GM19324 (cell line): ENCODE results near the gene RPS10.
"Not testable (repeated sequence)": the region's sequence is repeated elsewhere in the genome, so short reads cannot be mapped to it uniquely, and the experiment has no call there.

ENCODE experiments used
- ATAC-seq: cut with Tn5 transposase; IDR thresholded peaks from one replicate; pipeline ENCODE4 v1.9.1; 2021; ENCODE audit warnings: mild to moderate bottlenecking, moderate library complexity; ENCODE audit not compliant: unreplicated experiment, low FRiP score

RPS10 gene

DNA sequence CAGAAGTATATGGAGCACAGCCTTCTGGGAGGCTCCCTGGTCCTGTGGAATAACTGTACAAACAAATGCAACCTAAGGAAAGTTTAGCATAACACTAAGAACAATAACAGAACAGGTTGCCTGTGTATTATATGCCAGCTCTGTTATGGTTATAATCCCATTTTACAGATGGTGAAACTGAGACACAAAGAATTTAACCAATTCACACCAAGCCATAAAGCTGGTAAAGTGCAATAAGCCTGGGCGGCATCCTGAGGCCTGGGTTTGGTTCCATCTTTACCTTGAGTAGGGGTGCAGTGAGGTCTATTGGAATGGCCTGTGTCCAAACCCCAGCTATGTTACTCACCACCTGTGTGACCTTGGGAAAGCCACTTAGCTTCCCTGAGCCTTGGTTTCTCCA lies 25.3 kb upstream of the RPS10 start:
- ATAC-seq: no peak

DNA sequence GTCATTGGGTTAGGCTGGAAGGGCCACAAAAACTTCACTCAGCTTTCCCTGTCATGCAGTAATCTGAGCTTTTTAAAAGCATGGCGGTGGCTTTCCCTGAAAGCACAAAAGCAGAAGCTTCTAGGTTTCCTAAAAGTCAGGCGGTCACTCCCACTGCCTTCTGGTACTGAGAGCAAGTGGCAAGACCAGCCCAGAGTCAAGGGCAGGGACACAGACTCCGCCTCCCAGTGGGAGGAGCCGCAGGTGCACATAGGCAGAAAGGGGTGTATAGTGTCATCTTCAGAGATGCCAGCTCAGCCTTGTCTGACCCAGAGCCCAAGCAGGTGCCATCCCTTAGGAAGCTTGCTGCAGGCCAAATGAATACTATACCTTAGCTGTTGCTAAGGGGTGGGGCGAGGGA lies 22.0 kb upstream of the RPS10 start:
- ATAC-seq: no peak

DNA sequence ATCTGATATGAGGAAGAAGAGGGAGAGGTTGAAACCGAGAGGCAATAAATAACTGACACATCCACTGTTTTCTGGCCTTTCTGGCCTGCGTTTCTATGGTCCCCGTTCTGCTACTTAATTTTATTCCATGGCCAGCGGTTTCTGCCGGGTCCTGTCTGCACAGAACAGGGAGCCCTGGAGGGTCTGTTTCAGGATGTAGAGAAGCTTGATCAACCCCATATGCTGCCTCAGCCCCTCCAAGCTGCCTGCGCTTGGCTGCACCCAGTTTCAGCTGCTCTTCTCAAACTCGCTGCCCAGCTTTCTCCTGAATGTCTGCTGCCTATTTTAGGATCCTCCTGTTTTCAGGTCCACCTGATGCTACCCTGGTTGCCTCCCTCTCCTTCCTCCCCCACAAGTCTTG lies 21.5 kb upstream of the RPS10 start:
- ATAC-seq: no peak

DNA sequence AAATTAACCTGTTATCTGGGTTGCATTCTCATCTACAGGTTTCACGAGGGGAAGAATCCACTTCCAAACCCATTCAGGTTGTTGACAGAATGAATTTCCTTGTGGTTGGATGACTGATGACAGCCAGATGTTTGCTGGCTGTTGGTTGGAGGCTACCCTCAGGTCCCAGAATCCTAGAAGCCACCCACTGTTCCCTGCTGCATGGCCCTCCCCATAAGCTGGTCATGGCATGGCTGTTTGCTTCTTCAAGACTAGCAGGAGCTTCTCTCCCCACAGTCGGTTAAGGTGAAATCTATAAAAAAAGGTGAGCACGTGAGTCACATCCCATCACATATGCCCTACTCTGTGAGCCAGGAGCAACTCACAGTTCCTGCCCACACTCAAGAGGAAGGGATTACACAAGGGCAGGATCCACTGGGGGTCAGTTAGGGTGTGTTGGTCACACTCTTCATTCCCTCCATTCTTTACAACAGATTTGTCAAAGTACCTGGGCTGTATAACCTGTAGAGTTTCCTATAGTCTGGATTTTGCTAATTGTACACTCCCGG lies 19.5 kb upstream of the RPS10 start:
- ATAC-seq: no peak

DNA sequence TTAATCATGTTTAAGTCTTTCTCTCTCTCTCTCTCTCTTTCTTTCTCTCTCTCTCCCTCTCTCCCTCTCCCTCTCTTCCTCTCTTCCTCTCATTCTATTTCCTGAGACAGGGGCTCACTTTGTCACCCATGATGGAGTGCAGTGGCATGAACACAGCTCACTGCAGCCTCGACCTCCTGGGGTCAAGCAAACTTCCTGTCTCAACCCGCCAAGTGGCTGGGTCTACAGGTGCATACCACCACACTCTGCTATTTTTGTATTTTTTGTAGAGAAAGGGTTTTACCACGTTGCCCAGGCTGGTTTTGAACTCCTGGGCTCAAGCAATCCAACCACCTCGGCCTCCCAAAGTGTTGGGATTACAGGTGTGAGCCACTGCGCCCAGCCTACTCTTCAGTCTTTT lies 15.7 kb upstream of the RPS10 start:
- ATAC-seq: no peak

DNA sequence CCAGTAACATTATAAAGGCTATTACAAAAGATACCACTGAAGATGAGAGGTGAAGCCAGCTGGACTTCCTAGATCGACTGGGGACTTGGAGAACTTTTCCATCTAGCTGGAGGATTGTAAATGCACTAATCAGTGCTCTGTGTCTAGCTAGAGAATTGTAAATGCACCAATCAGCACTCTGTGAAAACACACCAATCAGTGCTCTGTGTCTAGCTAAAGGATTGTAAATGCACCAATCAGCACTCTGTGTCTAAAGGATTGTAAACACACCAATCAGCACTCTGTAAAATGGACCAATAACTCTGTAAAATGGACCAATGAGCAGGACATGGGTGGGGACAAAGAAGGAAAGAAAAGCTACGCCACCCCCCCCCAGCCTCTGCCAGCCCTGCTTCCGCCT lies 13.6 kb upstream of the RPS10 start:
- ATAC-seq: no peak

DNA sequence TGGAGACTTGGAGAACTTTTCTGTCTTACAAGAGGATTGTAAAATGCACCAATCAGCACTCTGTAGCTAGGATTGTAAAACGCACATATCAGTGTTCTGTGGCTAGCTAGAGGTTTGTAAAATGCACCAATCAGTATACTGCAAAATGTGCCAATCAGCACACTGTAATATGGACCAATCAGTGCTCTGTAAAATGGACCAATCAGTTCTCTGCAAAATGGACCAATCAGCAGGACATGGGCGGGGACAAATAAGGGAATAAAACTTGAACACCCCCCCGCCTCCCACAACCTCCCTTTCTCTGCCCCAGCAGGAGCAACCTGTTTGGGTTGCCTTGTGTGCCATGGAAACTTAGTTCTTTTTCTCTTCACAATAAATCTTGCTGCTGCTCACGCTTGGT lies 12.8 kb upstream of the RPS10 start:
- ATAC-seq: no peak

DNA sequence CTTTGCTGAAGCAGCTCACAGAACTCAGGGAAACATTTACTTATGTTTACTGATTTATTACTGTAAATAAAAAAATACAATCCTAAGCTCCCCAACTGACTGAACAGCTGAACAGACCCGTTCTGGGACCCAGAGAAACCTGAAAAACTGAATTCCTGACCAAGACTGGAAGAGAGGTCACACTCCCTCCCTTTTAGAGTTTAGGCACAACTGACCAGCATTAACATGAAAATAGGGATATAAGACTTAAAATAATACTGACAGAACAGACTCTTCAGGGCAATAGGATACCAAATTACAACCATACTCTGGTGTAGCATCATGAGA lies 11.7 kb upstream of the RPS10 start:
- no peak for ATAC-seq

DNA sequence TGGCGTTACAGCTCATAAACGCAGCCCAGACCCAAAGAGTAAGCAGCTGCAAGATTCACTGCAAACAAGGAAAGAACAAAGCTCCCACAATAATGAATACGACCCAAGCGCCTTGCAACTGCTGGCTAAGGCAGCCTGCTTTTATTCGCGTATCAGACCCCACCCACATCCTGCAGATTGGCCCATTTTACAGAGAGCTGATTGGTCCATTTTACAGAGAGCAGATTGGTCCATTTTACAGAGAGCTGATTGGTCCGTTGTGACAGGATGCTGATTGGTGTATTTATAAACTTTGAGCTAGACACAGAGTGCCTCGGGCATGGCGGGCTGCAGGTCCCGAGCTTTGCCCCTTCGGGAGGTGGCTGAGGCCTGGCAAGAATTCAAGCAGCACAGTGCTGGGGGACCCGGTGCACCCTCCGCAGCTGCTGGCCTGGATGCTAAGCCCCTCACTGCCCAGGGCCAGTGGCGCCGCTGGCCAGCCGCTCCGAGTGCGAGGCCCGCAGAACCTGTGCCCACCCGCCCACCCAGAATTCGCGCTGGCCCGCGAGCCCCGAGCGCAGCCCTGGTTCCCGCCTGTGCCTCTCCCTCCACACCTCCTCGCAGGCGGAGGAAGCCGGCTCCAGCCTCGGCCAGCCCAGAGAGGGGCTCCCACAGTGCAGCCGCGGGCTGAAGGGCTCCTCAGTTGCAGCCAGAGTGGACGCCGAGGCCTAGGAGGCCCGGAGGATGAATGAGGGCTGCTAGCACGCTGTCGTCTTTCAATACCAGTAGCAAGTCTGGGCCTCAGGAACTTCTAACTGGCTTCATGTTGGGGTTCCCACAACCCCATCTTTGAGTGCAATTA lies 11.2 kb upstream of the RPS10 start:
- no peak for ATAC-seq

DNA sequence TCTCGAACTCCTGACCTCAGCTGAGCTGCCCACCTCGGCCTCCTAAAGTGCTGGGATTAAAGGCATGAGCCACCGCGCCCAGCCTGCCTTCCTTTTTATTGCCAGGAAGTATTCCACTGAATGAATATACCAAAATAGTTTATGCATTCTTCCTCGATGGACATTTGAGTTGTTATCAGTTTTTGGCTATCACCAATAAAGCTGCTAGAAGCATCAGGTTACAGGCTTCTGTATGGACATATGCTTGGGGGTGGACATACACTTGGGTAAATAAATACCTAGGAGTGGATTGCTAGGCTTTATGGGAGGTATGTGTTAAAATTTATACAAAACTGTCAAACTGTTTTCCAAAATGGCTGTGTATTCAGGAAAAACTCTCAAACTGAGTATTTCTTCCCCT lies 10.0 kb upstream of the RPS10 start:
- no peak for ATAC-seq

DNA sequence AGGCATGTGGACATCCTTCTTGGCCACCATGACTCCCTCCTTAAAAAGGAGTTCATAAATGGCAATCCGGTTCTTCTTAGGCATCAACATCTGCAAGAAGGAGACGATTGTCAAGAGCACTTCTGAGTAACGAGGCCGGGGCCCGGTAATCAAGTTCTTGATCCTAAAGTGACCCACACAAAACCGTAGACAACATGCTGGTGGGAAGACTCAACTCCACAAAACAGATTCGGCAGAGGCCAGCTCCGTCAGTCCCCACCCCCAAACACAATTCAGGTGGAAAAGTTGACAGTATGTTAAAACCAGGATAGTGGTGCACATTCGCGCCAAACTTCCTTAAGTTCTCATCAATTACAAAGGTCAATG lies 754 bp downstream of the RPS10 start:
- no peak for ATAC-seq

DNA sequence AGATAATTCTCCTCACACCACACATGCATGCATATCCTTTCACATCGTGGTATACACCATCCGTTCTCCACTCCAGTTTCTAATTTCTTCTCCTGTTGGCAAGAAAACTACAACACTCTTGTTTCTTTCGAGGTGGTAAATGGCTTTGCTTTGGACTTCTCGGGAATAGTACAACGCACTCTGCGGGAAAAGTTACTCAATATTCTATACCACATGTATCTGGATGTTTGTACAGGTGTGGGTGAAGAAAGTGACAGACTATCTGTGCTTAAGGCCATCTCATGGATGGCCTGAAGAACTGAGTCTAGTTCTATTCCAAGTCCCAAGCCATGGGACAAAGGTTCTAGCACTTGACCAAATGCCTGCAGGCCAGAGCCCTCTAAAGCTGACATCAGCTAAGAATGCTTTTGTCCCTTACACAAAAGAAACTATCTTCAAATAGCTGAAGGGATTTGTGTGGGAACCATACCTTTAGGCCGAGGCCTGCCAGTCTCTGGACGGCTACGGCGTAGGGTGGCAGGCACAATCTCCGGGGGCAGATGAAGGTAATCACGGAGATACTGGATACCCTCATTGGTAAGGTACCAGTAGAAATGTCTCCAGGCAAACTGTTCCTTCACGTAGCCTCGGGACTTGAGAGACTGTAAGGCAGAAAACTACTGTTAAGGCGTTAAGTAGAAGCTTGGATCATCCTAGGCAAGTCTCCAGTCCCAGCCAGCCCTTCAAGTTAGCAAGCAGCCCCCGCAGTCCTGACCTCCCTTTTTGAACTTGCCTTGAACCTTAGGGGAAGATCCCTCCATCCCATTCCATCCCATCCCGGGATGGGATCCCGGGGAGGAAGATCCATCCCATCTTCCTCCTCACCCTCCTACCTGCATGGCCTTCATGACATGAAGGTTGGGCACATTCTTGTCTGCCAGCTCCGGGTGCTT lies 1.4 kb downstream of the RPS10 start:
- no peak for ATAC-seq

DNA sequence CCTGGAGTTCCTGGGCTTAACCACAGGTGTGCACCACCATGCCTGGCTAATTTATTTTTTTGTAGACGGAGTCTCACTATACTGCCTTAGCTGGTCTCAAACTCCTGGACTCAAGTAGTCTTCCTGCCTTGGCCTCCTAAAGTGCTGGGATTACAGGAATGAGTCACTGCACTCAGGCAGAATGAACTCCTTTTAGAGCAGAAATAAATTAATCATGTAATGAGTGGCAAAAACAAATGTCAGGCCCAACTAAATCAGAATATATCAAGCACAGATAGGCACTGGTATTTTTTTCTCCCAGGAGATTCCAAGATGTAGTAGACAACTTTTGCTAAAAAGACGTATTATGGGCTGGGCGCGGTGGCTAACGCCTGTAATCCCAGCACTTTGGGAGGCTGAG lies 2.6 kb downstream of the RPS10 start:
- ATAC-seq: no peak

DNA sequence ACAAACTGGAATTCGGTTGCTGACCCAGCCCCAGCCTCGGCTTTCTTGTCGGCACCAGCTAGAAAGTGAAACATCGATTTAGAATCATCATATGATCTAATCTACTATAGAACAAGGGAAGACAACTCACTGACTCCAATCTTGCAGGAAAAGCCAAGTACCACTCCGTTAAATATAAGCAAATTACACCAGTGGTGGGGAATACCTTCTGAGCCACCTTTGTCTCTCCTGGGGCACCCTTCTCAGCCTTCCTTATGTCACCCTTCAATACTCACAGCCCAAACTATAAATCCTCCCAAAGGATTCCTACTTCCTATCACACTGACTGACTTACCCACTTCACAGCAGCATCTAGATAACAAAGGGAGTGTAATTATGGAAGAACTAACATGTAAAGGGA lies 7.5 kb downstream of the RPS10 start:
- ATAC-seq: no peak

DNA sequence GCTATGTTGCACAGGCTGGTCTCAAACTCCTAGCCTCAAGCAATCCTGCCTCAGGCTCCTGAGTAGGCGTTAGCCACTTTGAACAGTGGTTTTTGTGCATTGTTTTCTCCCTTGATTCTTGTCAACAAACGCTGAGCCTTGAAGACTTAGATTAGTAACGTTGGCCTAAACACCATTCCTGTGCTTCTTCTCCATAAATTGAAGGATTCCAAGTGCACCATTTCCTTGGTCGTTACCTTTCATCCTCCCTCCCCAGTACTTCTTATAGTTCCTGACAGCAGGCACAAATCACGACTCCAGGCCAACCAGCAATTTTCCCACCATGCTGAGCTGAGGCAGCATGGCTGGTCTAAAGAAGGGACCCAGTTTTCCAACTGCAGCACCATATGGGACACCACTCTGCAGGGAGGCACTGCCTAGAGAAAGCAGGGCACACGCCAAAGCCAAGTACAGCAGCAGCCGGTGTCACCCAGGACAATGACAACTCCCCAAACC lies 8.9 kb downstream of the RPS10 start:
- no peak for ATAC-seq

DNA sequence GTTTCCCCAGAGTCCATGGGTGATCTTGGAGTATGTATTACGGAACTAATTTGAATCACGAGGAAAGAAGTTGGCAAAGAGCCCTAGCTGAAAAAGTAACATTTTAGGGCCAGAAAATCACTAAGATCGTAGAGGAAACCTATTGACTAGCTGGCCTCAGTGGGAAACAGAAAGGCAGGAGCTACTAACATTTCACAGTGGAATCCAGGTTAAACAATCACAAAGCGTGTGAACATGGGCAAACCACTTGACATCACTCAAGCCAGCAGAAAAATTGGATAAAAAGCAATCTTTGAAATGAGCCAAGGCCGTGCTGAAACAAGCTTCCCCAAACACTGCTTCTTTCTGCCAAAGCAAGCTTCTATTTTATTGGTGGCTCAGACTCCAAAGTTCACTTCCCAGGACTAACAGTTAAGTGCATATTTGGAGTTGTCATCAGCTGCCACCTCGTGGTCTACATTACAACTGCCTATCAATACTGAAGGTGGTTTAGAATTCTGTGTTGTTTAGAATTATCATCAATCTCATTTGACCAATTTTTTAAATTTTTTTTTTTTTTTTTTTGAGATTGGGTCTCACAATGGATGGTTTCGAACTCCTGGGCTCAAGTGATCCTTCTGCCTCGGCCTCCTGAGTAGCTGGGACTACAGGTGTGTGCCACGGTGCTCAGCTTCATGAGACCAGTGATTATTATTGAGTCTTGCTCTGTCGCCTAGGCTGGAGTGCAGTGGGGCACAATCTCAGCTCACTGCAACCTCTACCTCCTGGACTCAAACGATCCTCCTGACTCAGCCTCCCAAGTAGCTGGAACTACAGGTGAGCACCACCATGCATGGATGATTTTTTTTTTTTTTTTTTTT lies 10.6 kb downstream of the RPS10 start:
- ATAC-seq: no peak

DNA sequence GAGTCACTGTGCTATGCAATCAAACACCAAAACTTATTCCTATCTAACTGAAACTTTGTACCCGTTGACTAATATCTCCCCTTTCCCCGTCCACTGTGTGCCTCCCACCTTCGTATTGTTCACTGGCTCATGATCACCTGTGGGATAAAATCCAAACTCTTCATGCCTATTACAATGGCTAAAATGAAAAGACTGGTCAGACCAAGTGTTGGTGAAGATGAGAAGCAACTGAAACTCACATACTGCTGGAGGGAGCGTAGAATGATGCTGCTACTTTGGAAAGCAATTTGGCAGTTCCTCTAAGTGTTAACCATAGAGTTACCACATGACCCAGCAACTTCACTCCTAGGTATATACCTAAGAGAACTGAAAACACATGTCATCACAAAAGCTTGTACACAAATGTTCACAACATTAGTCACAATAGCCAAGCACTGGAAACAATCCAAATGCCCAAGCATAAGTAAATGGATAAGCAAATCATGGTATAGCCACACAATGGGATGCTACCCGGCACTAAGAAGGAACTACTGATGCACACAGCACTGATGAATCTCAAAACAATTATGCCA lies 13.1 kb downstream of the RPS10 start:
- ATAC-seq: no peak

DNA sequence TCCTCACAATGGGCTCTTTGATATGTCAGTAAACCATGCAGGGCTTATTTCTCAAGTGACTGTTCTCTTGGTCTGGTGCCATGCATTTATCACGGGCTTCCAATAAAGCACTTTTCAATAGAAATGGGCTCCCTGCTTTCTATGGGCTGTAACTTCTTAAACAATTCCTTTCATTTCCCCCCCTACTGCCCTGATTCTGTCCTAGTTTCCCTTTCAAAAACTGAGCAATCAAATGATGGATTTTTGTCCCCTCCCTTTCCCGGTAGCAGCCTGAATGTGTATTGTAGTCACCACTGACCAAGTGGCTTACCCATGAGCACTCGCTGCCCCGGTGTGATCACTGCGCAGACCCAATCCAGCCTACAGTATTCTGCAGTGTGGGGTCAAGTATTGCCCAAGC lies 13.9 kb downstream of the RPS10 start:
- ATAC-seq: no peak

DNA sequence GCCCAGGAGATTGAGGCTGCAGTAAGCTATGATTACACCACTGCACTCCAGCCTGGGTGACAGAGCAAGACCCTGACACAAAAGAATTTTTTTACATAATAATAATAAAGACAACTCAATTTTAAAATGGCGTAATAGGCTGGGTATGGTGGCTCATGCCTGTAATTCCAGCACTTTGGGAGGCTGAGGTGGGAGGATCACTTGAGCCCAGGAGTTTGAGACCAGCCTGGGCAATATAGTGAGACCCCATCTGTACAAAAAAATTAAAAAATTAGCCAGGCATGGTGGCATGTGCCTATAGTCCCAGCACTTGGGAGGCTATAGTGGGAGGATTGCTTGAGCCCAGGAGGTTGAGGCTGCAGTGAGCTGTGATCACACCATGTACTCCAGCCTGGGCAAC lies 18.0 kb downstream of the RPS10 start:
- not testable (repeated sequence) for ATAC-seq

DNA sequence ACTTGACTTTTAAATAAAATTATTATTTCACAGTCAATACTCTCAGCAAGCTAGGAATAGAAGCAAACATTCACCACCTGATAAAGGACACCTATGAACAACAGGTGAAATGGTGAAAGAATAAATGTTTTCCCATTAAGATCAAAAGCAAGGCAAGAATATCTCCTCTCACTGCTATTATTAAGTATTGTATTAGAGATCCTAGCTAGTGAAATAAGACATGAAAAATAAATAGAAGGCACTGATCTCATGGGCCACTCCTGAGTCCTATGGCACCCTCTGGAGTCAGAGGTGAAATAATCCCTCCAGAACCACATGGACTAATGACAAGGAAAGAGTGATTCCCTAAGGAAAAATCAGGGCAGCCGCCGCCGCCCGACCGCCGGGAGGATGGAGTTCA lies 29.4 kb downstream of the RPS10 start:
- ATAC-seq: no peak
